Suprapubic skin (tissue), 3 donors: ENCODE data around the gene URAD.

Source experiments
- CTCF ChIP-seq, 2 donors: fragments of 200-600 bp in 1 of 2; fragments of 450-650 bp in 1 of 2; sonication (generic) in 1 of 2; IDR thresholded peaks; one replicate each; pipeline ENCODE4 v1.5.1; 2016 to 2019; ENCODE audit warnings: antibody characterized with exemption in 2 of 2, mild to moderate bottlenecking in 1 of 2, moderate library complexity in 1 of 2
- EP300 ChIP-seq: sonication (generic); formaldehyde crosslinking; IDR thresholded peaks from one replicate; pipeline ENCODE4 v1.6.1; 2017; ENCODE audit warnings: antibody characterized with exemption
- POLR2A ChIP-seq, 2 donors: fragments of 450-650 bp; IDR thresholded peaks; one replicate each; pipeline ENCODE4 v1.6.1; 2017; ENCODE audit warnings: antibody characterized with exemption in 2 of 2, mild to moderate bottlenecking in 2 of 2, moderate library complexity in 2 of 2

- TF ChIP-seq POLR2A (IDR thresholded peaks at IDR 0.05) (no peak), CTCF (IDR thresholded peaks at IDR 0.05) (no peak), EP300 (no peak)
These were observed 13.5 kb upstream of the URAD start for GRCh38 chr13:28001837-28002473.
